Common myeloid progenitor, CD34-positive (primary cell): ENCODE measurements around the gene LLPH. TPM values are rescaled to one million over a fixed set of nuclear protein-coding genes. Genes with fewer than 3 reads are reported as not detected.
"Not testable (repeated sequence)": the region's sequence is repeated elsewhere in the genome, so short reads cannot be mapped to it uniquely, and the experiment has no call there.

Experiments
- CTCF ChIA-PET: fragments of 350-600 bp; sonication (Branson Sonifier 250); formaldehyde crosslinking; loops from one replicate; lab custom pipeline; 2021; ENCODE audit warnings: antibody characterized with exemption; lab: Charles Lee
- POLR2A ChIA-PET: fragments of 350-600 bp; sonication (Branson Sonifier 250); formaldehyde crosslinking; loops from one replicate; lab custom pipeline; 2021; ENCODE audit warnings: antibody characterized with exemption; lab: Charles Lee
- DNase-seq, 3 donors: peaks; one replicate each; pipeline versions ENCODE4 v3.0.0 to v3.0.0-alpha.2; 2013
- H3K27ac ChIP-seq, 2 experiments: 1 replicate in 1 of 2; 2 replicates in 1 of 2; pipeline ENCODE4 v1.7.0; 2013; ENCODE audit warnings: inconsistent platforms in 2 of 2, low read length in 2 of 2, mild to moderate bottlenecking in 2 of 2, low read depth in 1 of 2, moderate library complexity in 1 of 2; ENCODE audit not compliant: severe bottlenecking in 2 of 2, insufficient read depth in 1 of 2, poor library complexity in 1 of 2
- H3K27me3 ChIP-seq, 5 experiments: replicated peaks in 2 of 5; 1 replicate in 3 of 5; 2 replicates in 2 of 5; pipeline versions ENCODE4 v1.6.1 to v1.7.0; 2013; ENCODE audit warnings: low read length in 4 of 5, mild to moderate bottlenecking in 2 of 5, moderate library complexity in 2 of 5, inconsistent platforms in 1 of 5; ENCODE audit not compliant: insufficient read depth in 5 of 5, control insufficient read depth in 4 of 5
- H3K36me3 ChIP-seq, 4 experiments: 1 replicate in 2 of 4; 2 replicates in 2 of 4; pipeline versions ENCODE4 v1.6.1 to v1.7.0; 2013; ENCODE audit warnings: low read length in 3 of 4, control low read depth in 1 of 4, mild to moderate bottlenecking in 1 of 4; ENCODE audit not compliant: control insufficient read depth in 4 of 4, insufficient read depth in 4 of 4
- H3K4me1 ChIP-seq, 4 experiments: 1 replicate in 3 of 4; 2 replicates in 1 of 4; pipeline versions ENCODE4 v1.6.1 to v1.7.1; 2013; ENCODE audit warnings: low read length in 3 of 4, mild to moderate bottlenecking in 3 of 4, control low read depth in 1 of 4, inconsistent platforms in 1 of 4, moderate library complexity in 1 of 4; ENCODE audit not compliant: control insufficient read depth in 4 of 4, insufficient read depth in 4 of 4; ENCODE audit errors: control extremely low read depth in 1 of 4
- H3K4me3 ChIP-seq, 7 experiments: 1 replicate in 4 of 7; 2 replicates in 3 of 7; pipeline versions ENCODE4 v1.5.1 to v1.7.0; 2013; ENCODE audit warnings: mild to moderate bottlenecking in 7 of 7, low read length in 6 of 7, moderate library complexity in 6 of 7, inconsistent platforms in 2 of 7, low read depth in 2 of 7, control low read depth in 1 of 7; ENCODE audit not compliant: insufficient read depth in 4 of 7, control insufficient read depth in 1 of 7; ENCODE audit errors: extremely low read depth in 1 of 7
- H3K9me3 ChIP-seq, 5 experiments: 1 replicate in 4 of 5; 2 replicates in 1 of 5; pipeline versions ENCODE4 v1.6.1 to v1.7.1; 2013; ENCODE audit warnings: low read length in 4 of 5, mild to moderate bottlenecking in 2 of 5, inconsistent platforms in 1 of 5, low read depth in 1 of 5, moderate library complexity in 1 of 5; ENCODE audit not compliant: control insufficient read depth in 4 of 5, insufficient read depth in 2 of 5; ENCODE audit errors: control extremely low read depth in 1 of 5
- WGBS: methylation state at CpG from one replicate; pipeline ENCODE4 v1.1.5; 2013; ENCODE audit not compliant: insufficient coverage; 5-methylcytosine and 5-hydroxymethylcytosine counted together
- polyA plus RNA-seq: library from polyadenylated mRNA; unstranded; fragments of 120-200 nt; gene quantifications from one replicate; pipeline ENCODE4 v1.2.1, GENCODE V29; 2013

Gene LLPH
- 42.4 TPM for polyA plus RNA-seq

DNA sequence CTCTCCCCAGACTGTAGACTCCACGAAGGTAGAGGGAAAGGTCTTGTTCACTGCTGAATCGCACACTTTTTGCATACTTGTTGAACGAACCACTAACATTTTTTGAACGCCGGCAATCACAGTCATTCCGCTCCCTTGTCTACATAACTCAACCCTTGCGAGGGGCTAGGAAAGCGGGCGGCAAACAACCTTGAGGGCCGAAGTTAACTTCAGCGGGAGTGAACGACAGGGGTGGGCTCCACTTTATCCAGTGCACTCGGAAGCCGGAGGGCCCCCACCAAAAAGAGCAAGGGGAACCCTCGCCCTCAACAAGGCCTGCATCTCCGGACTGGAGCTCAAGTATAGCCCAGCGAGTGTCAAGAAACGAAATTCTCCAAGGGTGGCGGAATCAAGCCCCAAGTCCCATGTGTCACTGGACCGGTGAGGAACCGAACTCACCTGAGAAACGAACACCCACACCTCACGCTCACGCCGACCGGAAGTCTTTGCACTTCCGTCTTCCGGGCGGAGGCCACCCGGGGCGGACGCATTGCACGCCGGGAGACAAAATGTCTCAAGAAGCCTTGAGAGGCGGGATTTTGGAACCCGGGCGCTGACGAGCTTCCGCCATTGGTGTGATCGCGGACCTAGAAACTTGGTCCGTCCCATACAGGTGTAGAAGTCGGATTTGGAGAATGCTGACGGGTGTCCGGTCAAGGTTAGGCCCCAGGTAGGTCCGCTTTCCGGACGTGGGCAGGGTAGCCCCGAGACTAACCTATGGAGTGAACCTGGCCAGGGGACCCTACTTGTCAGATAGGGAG is at the start of gene LLPH:
TSS of gene LLPH (minus strand) at position 484 of the 800 bp plus-strand sequence. CDS start 1,644 bp downstream, outside the sequence.
- DNase-seq = peak; percentile 87 to 94 (median 92)
- peak within 1 kb of the TSS; percentile 83 to 95 for H3K27ac ChIP-seq
- ChIA-PET CTCF (interaction anchor here (0.6 to 2.4 kb wide), 7 partner anchors 10 to 580 kb away, joined by 3 to 9 read pairs (median 4); no protein-coding TSS in a partner anchor), POLR2A (interaction anchor here (1.0 to 1.4 kb wide), 3 partner anchors 10 to 39 kb away, joined by 3 to 8 read pairs (median 5); partner anchors contain the start of gene TMBIM4)
- H3K9me3 ChIP-seq = no peaks in the 10 kb centered on the region
- H3K4me3 ChIP-seq = peak within 1 kb of the TSS; percentile 82 to 98 (median 94)
- H3K36me3 ChIP-seq = peaks cover 8 to 32% (median 20%) of the 10 kb centered on the region in 4 experiments
- under 1% methylated on average over 48 of the region's 49 CpGs for WGBS
- peaks cover 10 to 27% (median 17%) of the 10 kb centered on the region in 4 experiments for H3K4me1 ChIP-seq
- H3K27me3 ChIP-seq = no peaks in the 10 kb centered on the region

- no peaks in the 10 kb centered on the region for H3K27me3 ChIP-seq
- CTCF ChIA-PET = interaction anchor here (1.0 kb wide), 1 partner anchor 9 kb away, joined by 4 read pairs; no protein-coding TSS in a partner anchor
- H3K9me3 ChIP-seq = no peaks in the 10 kb centered on the region
- H3K4me1 ChIP-seq = peaks cover 0 to 2% (median 0%) of the 10 kb centered on the region in 4 experiments
- POLR2A ChIA-PET = no interaction called here
- no peak overlapping the region for H3K4me3 ChIP-seq
- no peaks in the 10 kb centered on the region for H3K36me3 ChIP-seq
- DNase-seq = no peak
- no CpG with 5 or more reads among the region's 1 CpG for WGBS
- no peak overlapping the region for H3K27ac ChIP-seq
Measured at GRCh38 chr12:66176105-66176900, 45.8 kb upstream of the LLPH start.

DNA sequence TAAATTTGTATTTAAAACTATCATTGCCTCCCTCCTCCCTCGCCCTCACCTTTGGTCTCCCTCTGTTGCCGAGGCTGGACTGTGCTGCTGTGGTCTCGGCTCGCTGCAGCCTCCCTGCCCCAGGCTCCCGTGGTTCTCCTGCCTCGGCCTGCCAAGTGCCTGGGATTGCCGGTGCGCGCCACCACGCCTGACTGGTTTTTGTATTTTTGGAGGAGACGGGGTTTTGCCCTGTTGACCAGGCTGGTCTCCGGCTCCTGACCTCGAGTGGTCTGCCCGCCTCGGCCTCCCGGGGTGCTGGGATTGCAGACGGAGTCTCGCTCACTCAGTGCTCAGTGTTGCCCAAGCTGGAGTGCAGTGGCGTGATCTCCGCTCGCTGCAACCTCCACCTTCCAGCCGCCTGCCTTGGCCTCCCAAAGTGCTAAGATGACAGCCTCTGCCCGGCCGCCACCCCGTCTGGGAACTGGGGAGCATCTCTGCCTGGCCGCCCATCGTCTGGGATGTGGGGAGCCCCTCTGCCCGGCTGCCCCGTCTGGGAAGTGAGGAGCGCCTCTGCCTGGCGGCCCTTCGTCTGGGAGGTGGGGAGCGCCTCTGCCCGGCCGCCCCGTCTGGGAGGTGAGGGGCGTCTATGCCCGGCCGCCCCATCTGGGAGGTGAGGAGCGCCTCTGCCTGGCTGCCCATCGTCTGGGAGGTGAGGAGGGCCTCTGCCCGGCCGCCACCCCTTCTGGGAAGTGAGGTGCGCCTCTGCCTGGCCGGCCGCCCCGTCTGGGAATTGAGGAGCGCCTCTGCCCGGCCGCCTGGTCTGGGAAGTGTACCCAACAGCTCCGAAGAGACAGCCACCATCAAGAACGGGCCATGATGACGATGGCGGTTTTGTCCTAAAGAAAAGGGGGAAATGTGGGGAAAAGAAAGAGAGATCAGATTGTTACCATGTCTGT is 44.1 kb upstream of the LLPH start:
- H3K27ac ChIP-seq, CTCF ChIA-PET, H3K4me3 ChIP-seq, DNase-seq, POLR2A ChIA-PET, H3K4me1 ChIP-seq, H3K27me3 ChIP-seq, H3K36me3 ChIP-seq, H3K9me3 ChIP-seq: not testable (repeated sequence)
- 97% methylated on average over 41 of the region's 54 CpGs for WGBS

DNA sequence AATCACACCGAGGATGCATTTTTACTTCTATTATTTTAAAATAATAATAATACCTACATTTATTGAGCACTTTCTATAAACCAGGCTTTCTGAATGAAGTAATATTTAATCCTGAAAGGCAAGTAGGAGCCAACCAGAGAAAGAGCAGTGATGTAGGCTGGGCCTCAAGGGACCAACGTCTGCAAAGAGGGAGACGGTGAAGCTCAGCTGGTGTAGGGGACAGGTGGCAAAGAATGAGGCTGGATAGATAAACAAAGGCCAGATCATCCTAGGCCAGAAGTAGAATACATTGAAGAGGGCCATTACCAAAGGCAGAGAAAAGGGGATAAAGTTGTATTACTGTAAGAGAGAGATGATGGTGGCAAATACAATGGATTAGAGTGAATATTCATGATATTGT is 40.1 kb upstream of the LLPH start:
- no peak for DNase-seq
- 100% methylated on average over 2 of the region's 3 CpGs for WGBS
- POLR2A ChIA-PET = interaction anchor here (1.8 kb wide), 1 partner anchor 66 kb away, joined by 4 read pairs; no protein-coding TSS in a partner anchor
- peaks cover 10 to 22% (median 12%) of the 10 kb centered on the region in 4 experiments for H3K4me1 ChIP-seq
- no peaks in the 10 kb centered on the region for H3K27me3 ChIP-seq
- H3K27ac ChIP-seq = no peak overlapping the region
- peak overlapping the region in 6 of 7 experiments; percentile 87 to 97 (median 92) for H3K4me3 ChIP-seq
- CTCF ChIA-PET = interaction anchor here (1.0 to 2.0 kb wide), 2 partner anchors 9 to 21 kb away, joined by 5 to 15 read pairs; no protein-coding TSS in a partner anchor
- H3K9me3 ChIP-seq = peaks cover 0 to 3% (median 0%) of the 10 kb centered on the region in 5 experiments
- H3K36me3 ChIP-seq = peaks cover 3 to 14% (median 8%) of the 10 kb centered on the region in 4 experiments

- Histone ChIP-seq H3K4me1 (peaks cover 10 to 22% (median 12%) of the 10 kb centered on the region in 4 experiments), H3K36me3 (peaks cover 3 to 14% (median 8%) of the 10 kb centered on the region in 4 experiments), H3K4me3 (peak within 1 kb of the TSS; percentile 71 to 97 (median 91)), H3K9me3 (peaks cover 0 to 5% (median 3%) of the 10 kb centered on the region in 5 experiments), H3K27me3 (no peaks in the 10 kb centered on the region), H3K27ac (peak within 1 kb of the TSS; percentile 95 to 98)
- ChIA-PET CTCF (interaction anchor here (0.7 to 2.6 kb wide), 16 partner anchors 8 to 238 kb away, joined by 3 to 21 read pairs (median 4); partner anchors contain the start of gene IRAK3), POLR2A (interaction anchor here (0.5 to 1.9 kb wide), 8 partner anchors 12 to 68 kb away, joined by 3 to 20 read pairs (median 4); partner anchors contain the start of genes IRAK3 and LLPH)
- WGBS = 0% methylated on average over 56 of the region's 67 CpGs
- peak; percentile 93 to 98 (median 96) for DNase-seq
Measured at GRCh38 chr12:66169221-66170170, 38.9 kb upstream of the LLPH start, which contains the start of gene TMBIM4. Gene TMBIM4, minus strand, starts transcription at chr12:66169996. Its CDS starts 45 bp downstream, at chr12:66169951.
